Kidney tubule cell (primary cell): Measurements from ENCODE around the gene SMURF1.

ENCODE experiments used
- DNase-seq: peaks from one replicate; pipeline ENCODE4 v3.0.0-alpha.2; 2018; ENCODE audit warnings: low spot score

Gene SMURF1

DNA sequence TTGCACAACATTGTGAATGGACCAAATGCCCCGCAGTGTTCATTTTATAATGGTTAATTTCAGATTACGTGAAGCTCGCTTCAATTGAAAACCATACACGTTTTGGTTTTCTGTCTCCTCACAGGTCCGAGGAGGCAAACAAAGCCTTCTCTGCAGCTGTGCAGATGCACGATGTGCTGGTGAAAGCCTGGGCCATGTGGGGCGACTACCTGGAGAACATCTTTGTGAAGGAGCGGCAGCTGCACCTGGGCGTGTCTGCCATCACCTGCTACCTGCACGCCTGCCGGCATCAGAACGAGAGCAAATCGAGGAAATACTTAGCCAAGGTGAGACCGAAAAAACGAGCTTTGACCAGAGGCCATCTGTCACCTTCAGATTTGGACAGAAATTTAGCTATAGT lies 155.3 kb downstream of the SMURF1 start:
- DNase-seq = no peak

DNA sequence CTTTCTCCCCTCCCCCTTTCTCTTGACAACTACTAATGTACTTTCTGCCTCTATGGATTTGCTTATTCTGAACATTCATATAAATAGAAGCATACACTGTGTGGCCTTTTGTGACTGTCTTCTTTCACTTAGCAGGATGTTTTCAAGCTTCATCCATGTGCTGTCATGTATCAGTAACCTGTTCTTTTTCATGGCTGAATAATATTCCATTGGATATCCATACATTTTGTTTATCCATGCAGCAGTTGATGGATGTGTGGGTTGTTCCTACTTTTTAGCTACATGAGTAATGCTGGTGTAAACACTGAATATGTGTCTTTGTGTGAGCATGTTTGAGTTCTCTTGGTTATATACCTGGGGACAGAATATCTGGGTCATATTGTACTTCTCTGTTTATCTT lies 158.0 kb downstream of the SMURF1 start:
- DNase-seq = no peak

DNA sequence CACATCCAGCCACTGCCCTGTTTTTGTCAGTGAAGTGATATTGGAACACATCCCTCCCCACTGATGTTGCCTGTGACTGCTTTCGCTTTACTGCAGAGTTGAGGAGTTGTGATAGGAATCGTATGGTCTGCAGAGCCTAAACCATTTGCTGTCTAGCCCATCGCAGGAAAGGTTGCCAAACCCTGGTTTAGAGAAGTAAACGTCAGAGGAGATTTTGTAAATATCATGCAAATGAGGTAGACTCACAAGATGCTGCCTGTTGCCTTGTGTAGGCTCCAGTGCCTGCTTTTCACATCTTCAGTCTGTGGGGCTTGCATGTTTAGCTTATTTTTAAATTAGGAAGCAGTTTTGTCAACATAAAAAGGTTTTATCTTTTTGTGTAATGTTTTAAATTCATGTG lies 158.5 kb downstream of the SMURF1 start:
- DNase-seq = no peak

DNA sequence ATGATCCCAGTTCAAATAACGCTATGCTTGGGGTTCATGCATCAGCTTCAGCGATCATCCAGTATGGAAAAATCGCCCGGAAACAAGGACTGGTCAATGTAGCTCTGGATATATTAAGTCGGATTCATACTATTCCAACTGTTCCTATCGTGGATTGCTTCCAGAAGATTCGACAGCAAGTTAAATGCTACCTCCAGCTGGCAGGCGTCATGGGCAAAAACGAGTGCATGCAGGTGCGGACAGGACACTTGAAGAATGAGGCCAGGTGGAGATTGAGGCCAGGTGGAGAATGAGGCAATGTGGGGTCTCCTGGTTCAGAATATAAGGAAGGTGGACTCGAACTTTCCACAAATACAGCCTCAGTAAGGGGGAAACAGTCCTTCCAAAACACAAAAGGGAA lies 159.8 kb downstream of the SMURF1 start:
- no peak for DNase-seq

DNA sequence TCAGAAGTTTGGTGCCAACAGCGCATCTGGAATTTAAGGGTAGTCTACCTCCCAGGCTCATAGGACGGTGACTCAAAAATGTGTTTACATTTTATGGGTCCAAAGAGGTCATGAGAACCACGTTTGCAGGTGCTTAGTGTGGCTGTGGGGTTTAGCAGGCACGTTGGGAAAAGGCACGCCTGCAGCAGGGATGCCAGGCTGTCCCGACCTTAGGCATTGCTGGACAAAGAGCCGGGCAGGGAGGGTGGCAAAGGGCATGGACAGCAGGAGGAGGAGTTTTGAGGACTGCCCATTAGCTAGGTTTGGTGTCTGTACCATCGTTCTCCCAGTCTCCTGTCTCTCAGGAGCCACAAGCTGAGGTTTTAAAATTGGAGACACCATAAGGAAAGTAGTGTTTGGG lies 161.2 kb downstream of the SMURF1 start:
- DNase-seq = no peak

DNA sequence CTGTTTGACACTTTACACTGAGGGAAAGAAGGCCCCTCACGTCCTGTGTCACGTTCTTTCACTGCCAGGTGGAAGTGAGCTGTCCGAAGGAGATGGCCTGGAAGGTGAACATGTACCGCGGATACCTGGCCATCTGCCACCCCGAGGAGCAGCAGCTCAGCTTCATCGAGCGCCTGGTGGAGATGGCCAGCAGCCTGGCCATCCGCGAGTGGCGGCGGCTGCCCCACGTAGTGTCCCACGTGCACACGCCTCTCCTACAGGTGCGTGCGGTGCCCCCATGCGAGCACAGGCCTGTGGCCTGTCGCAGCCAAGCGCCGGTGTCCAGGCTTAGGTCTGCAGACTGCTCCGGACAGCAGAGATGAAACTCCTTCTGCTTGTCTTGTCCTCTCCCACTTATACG lies 162.2 kb downstream of the SMURF1 start:
- no peak for DNase-seq

DNA sequence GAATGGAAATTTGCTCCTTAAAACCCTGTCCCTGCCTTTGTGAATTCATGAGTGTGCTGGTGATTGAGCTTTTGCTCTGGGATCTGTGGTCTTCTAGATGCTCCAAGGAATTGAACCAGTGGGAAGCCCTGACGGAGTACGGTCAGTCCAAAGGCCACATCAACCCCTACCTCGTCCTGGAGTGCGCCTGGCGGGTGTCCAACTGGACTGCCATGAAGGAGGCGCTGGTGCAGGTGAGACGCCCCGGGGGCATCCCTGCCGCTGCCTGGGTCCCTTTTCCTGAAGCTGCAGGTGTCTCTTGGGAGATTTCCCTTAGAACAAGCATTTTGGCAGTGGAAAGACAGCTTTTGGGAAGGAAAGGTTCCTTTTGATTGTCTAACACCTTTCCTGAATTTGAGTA lies 165.2 kb downstream of the SMURF1 start:
- DNase-seq = no peak
